WTC11 (cell line): Measurements from ENCODE around the gene KRT34. TPM values are rescaled to one million over a fixed set of nuclear protein-coding genes. Genes with fewer than 3 reads are reported as not detected.

Experiments
- ATAC-seq: fragments of 200-7000 bp; cut with Tn5 transposase; 2 replicates; pipeline ENCODE4 v1.10.0; 2021; ENCODE audit warnings: mild to moderate bottlenecking, moderate library complexity
- CTCF ChIA-PET: fragments of 300-600 bp; sonication (Branson Sonifier 250); formaldehyde crosslinking; loops from one replicate; lab custom pipeline; 2021; ENCODE audit warnings: antibody characterized with exemption; lab: Charles Lee
- POLR2A ChIA-PET: fragments of 350-600 bp; sonication (Branson Sonifier 250); formaldehyde crosslinking; loops from one replicate; lab custom pipeline; 2021; ENCODE audit warnings: antibody characterized with exemption; lab: Charles Lee
- DNase-seq: peaks from one replicate; pipeline ENCODE4 v3.0.0; 2021; ENCODE audit warnings: low spot score
- H3K27ac Mint-ChIP-seq: 2 replicates; pipeline ENCODE4 v1.8.0; 2021; ENCODE audit warnings: mixed read lengths
- H3K27me3 Mint-ChIP-seq: 2 replicates; pipeline ENCODE4 v1.8.0; 2021; ENCODE audit warnings: low read depth, mild to moderate bottlenecking, moderate library complexity, mixed read lengths
- H3K36me3 Mint-ChIP-seq: 2 replicates; pipeline ENCODE4 v1.8.0; 2021; ENCODE audit warnings: mixed read lengths
- H3K4me1 Mint-ChIP-seq: 2 replicates; pipeline ENCODE4 v1.8.0; 2022; ENCODE audit warnings: mixed read lengths
- H3K4me3 Mint-ChIP-seq: 2 replicates; pipeline ENCODE4 v1.8.0; 2021; ENCODE audit warnings: mild to moderate bottlenecking, moderate library complexity, mixed read lengths
- H3K9me3 Mint-ChIP-seq: 2 replicates; pipeline ENCODE4 v1.8.0; 2021; ENCODE audit warnings: mixed read lengths
- ATF6 ChIP-seq: sonication (generic); formaldehyde crosslinking; IDR thresholded peaks from 2 replicates; pipeline ENCODE4 v1.8.1; 2023; ENCODE audit warnings: mild to moderate bottlenecking, missing genetic modification reagents
- FOXK1 ChIP-seq: sonication (generic); formaldehyde crosslinking; IDR thresholded peaks from 2 replicates; pipeline ENCODE4 v1.8.0; 2022; ENCODE audit warnings: mild to moderate bottlenecking, moderate library complexity, missing genetic modification reagents
- GTF2I ChIP-seq: fragments of 250-450 bp; sonication (Bioruptor Pico); conservative IDR thresholded peaks from 2 replicates; pipeline ENCODE4 v1.4.0; 2021; ENCODE audit warnings: mild to moderate bottlenecking
- HMGA2 ChIP-seq: fragments of 250-450 bp; sonication (Bioruptor Pico); IDR thresholded peaks from 2 replicates; pipeline ENCODE4 v1.4.0; 2021; ENCODE audit warnings: mild to moderate bottlenecking, moderate library complexity
- IRF2 ChIP-seq: sonication (generic); formaldehyde crosslinking; IDR thresholded peaks from 2 replicates; pipeline ENCODE4 v1.8.0; 2022; ENCODE audit warnings: low read depth, missing genetic modification reagents, borderline replicate concordance
- JUN ChIP-seq: sonication (generic); formaldehyde crosslinking; IDR thresholded peaks from 2 replicates; pipeline ENCODE4 v1.8.0; 2023; ENCODE audit warnings: mild to moderate bottlenecking, missing genetic modification reagents
- MLX ChIP-seq: sonication (generic); formaldehyde crosslinking; IDR thresholded peaks from 2 replicates; pipeline ENCODE4 v1.8.1; 2023; ENCODE audit warnings: mild to moderate bottlenecking, missing genetic modification reagents, moderate library complexity
- MYBL2 ChIP-seq: sonication (generic); formaldehyde crosslinking; IDR thresholded peaks from 2 replicates; pipeline ENCODE4 v1.8.1; 2023; ENCODE audit warnings: mild to moderate bottlenecking, moderate library complexity, missing genetic modification reagents
- PRRX2 ChIP-seq: fragments of 250-450 bp; sonication (Bioruptor Pico); IDR thresholded peaks from 2 replicates; pipeline ENCODE4 v1.8.0; 2021; ENCODE audit warnings: mild to moderate bottlenecking
- TEAD1 ChIP-seq: sonication (generic); formaldehyde crosslinking; IDR thresholded peaks from 2 replicates; pipeline ENCODE4 v1.8.0; 2022; ENCODE audit warnings: mild to moderate bottlenecking, missing genetic modification reagents
- TEAD4 ChIP-seq: sonication (generic); formaldehyde crosslinking; IDR thresholded peaks from 2 replicates; pipeline ENCODE4 v1.8.0; 2022; ENCODE audit warnings: mild to moderate bottlenecking, missing genetic modification reagents
- ZNF219 ChIP-seq: sonication (generic); formaldehyde crosslinking; IDR thresholded peaks from 2 replicates; pipeline ENCODE4 v1.8.0; 2023; ENCODE audit warnings: missing genetic modification reagents, mild to moderate bottlenecking, borderline replicate concordance
- ZNF263 ChIP-seq: sonication (generic); formaldehyde crosslinking; IDR thresholded peaks from 2 replicates; pipeline ENCODE4 v1.8.1; 2022; ENCODE audit warnings: low read depth, mild to moderate bottlenecking, moderate library complexity, missing genetic modification reagents
- ZNF671 ChIP-seq: fragments of 250-450 bp; sonication (Bioruptor Pico); IDR thresholded peaks from 2 replicates; pipeline ENCODE4 v1.8.0; 2021; ENCODE audit warnings: mild to moderate bottlenecking
- total RNA-seq: library from RNA; stranded (reverse); gene quantifications from 3 replicates; pipeline ENCODE4 v1.2.3, GENCODE V29; 2021
- TF ChIP-seq, protein P1 (sequence below): sonication (generic); formaldehyde crosslinking; IDR thresholded peaks from 2 replicates; pipeline ENCODE4 v1.8.1; 2023; ENCODE audit warnings: mild to moderate bottlenecking, moderate library complexity, missing genetic modification reagents
- TF ChIP-seq, protein P2 (sequence below): sonication (generic); formaldehyde crosslinking; IDR thresholded peaks from 2 replicates; pipeline ENCODE4 v1.8.1; 2022; ENCODE audit warnings: low read depth, missing genetic modification reagents, borderline replicate concordance
- TF ChIP-seq, protein P3 (sequence below): sonication (generic); formaldehyde crosslinking; IDR thresholded peaks from 2 replicates; pipeline ENCODE4 v1.8.0; 2023; ENCODE audit warnings: missing genetic modification reagents, mild to moderate bottlenecking, borderline replicate concordance
- TF ChIP-seq, protein P4 (sequence below): fragments of 250-450 bp; sonication (Bioruptor Pico); IDR thresholded peaks from 2 replicates; pipeline ENCODE4 v1.9.0; 2021; ENCODE audit warnings: mild to moderate bottlenecking, borderline replicate concordance

Gene KRT34
- total RNA-seq, 1 experiment from 2014 or later = not detected

DNA sequence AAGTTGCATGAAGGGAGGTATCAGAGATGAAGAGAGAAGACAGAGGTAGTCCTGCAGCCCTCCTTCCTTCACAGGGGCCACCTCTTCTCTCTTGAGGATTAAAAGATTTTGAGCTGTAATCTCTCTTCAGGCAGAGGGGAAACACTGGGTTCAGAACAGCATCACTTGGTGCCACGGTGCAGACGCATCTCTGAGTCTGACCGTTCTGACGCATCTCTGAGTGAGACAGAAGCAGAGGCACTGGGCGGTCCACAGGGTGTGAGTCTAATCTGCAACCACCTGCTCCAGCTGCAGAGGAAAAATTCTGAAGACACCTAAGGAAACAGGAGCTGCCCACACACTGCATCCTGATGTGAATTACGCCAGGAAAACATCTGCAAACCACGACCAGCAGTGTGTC is 47.6 kb upstream of the KRT34 start (continued):
- no peak for TF ChIP-seq ATF6 (CRISPR knock-in tag)
- TF ChIP-seq, protein P1, sequence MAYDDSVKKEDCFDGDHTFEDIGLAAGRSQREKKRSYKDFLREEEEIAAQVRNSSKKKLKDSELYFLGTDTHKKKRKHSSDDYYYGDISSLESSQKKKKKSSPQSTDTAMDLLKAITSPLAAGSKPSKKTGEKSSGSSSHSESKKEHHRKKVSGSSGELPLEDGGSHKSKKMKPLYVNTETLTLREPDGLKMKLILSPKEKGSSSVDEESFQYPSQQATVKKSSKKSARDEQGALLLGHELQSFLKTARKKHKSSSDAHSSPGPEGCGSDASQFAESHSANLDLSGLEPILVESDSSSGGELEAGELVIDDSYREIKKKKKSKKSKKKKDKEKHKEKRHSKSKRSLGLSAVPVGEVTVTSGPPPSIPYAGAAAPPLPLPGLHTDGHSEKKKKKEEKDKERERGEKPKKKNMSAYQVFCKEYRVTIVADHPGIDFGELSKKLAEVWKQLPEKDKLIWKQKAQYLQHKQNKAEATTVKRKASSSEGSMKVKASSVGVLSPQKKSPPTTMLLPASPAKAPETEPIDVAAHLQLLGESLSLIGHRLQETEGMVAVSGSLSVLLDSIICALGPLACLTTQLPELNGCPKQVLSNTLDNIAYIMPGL = no peak
- no peak for TF ChIP-seq HMGA2 (CRISPR knock-in tag)
- TF ChIP-seq, protein P2, sequence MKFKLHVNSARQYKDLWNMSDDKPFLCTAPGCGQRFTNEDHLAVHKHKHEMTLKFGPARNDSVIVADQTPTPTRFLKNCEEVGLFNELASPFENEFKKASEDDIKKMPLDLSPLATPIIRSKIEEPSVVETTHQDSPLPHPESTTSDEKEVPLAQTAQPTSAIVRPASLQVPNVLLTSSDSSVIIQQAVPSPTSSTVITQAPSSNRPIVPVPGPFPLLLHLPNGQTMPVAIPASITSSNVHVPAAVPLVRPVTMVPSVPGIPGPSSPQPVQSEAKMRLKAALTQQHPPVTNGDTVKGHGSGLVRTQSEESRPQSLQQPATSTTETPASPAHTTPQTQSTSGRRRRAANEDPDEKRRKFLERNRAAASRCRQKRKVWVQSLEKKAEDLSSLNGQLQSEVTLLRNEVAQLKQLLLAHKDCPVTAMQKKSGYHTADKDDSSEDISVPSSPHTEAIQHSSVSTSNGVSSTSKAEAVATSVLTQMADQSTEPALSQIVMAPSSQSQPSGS = no peak
- no peak for TF ChIP-seq ZNF263 (CRISPR knock-in tag)

GRCh38 chr17:41428591-41429291 is 46.6 kb upstream of the KRT34 start:
- Mint-ChIP-seq H3K27ac (no peak overlapping the region), H3K4me1 (peaks cover 7% of the 10 kb centered on the region), H3K36me3 (no peaks in the 10 kb centered on the region), H3K9me3 (no peaks in the 10 kb centered on the region), H3K4me3 (no peak overlapping the region), H3K27me3 (no peaks in the 10 kb centered on the region; the same call in 1 of the 2 replicates)
- TF ChIP-seq MYBL2 = no peak
- no peak for TF ChIP-seq MLX (CRISPR knock-in tag)
- TF ChIP-seq TEAD1 (CRISPR knock-in tag) = no peak
- no peak for TF ChIP-seq FOXK1 (CRISPR knock-in tag)
- no peak for TF ChIP-seq PRRX2 (CRISPR knock-in tag)
- TF ChIP-seq, protein P3, sequence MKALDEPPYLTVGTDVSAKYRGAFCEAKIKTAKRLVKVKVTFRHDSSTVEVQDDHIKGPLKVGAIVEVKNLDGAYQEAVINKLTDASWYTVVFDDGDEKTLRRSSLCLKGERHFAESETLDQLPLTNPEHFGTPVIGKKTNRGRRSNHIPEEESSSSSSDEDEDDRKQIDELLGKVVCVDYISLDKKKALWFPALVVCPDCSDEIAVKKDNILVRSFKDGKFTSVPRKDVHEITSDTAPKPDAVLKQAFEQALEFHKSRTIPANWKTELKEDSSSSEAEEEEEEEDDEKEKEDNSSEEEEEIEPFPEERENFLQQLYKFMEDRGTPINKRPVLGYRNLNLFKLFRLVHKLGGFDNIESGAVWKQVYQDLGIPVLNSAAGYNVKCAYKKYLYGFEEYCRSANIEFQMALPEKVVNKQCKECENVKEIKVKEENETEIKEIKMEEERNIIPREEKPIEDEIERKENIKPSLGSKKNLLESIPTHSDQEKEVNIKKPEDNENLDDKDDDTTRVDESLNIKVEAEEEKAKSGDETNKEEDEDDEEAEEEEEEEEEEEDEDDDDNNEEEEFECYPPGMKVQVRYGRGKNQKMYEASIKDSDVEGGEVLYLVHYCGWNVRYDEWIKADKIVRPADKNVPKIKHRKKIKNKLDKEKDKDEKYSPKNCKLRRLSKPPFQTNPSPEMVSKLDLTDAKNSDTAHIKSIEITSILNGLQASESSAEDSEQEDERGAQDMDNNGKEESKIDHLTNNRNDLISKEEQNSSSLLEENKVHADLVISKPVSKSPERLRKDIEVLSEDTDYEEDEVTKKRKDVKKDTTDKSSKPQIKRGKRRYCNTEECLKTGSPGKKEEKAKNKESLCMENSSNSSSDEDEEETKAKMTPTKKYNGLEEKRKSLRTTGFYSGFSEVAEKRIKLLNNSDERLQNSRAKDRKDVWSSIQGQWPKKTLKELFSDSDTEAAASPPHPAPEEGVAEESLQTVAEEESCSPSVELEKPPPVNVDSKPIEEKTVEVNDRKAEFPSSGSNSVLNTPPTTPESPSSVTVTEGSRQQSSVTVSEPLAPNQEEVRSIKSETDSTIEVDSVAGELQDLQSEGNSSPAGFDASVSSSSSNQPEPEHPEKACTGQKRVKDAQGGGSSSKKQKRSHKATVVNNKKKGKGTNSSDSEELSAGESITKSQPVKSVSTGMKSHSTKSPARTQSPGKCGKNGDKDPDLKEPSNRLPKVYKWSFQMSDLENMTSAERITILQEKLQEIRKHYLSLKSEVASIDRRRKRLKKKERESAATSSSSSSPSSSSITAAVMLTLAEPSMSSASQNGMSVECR (CRISPR knock-in tag) = no peak
- no peak for TF ChIP-seq ZNF671 (CRISPR knock-in tag)
- CTCF ChIA-PET = interaction anchor here (0.6 to 2.5 kb wide), 3 partner anchors 11 to 953 kb away, joined by 3 to 16 read pairs (median 4); no protein-coding TSS in a partner anchor
- no peak for ATAC-seq
- POLR2A ChIA-PET = no interaction called here
- no peak for DNase-seq

- ChIA-PET POLR2A (no interaction called here), CTCF (no interaction called here)
- Mint-ChIP-seq H3K4me1 (peaks cover 7% of the 10 kb centered on the region), H3K27ac (no peak within 1 kb of the TSS), H3K36me3 (no peaks in the 10 kb centered on the region), H3K27me3 (no peaks in the 10 kb centered on the region; the same call in 1 of the 2 replicates), H3K9me3 (no peaks in the 10 kb centered on the region), H3K4me3 (no peak within 1 kb of the TSS)
- ATAC-seq (no peak), DNase-seq (no peak)
- TF ChIP-seq GTF2I (CRISPR knock-in tag) (no peak), ZNF219 (CRISPR knock-in tag) (no peak), ZNF263 (CRISPR knock-in tag) (no peak), IRF2 (CRISPR knock-in tag) (no peak), HMGA2 (CRISPR knock-in tag) (no peak), TEAD4 (CRISPR knock-in tag) (no peak), JUN (CRISPR knock-in tag) (no peak)
- TF ChIP-seq, protein P4, sequence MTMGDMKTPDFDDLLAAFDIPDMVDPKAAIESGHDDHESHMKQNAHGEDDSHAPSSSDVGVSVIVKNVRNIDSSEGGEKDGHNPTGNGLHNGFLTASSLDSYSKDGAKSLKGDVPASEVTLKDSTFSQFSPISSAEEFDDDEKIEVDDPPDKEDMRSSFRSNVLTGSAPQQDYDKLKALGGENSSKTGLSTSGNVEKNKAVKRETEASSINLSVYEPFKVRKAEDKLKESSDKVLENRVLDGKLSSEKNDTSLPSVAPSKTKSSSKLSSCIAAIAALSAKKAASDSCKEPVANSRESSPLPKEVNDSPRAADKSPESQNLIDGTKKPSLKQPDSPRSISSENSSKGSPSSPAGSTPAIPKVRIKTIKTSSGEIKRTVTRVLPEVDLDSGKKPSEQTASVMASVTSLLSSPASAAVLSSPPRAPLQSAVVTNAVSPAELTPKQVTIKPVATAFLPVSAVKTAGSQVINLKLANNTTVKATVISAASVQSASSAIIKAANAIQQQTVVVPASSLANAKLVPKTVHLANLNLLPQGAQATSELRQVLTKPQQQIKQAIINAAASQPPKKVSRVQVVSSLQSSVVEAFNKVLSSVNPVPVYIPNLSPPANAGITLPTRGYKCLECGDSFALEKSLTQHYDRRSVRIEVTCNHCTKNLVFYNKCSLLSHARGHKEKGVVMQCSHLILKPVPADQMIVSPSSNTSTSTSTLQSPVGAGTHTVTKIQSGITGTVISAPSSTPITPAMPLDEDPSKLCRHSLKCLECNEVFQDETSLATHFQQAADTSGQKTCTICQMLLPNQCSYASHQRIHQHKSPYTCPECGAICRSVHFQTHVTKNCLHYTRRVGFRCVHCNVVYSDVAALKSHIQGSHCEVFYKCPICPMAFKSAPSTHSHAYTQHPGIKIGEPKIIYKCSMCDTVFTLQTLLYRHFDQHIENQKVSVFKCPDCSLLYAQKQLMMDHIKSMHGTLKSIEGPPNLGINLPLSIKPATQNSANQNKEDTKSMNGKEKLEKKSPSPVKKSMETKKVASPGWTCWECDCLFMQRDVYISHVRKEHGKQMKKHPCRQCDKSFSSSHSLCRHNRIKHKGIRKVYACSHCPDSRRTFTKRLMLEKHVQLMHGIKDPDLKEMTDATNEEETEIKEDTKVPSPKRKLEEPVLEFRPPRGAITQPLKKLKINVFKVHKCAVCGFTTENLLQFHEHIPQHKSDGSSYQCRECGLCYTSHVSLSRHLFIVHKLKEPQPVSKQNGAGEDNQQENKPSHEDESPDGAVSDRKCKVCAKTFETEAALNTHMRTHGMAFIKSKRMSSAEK (CRISPR knock-in tag) = no peak
These were observed 42.1 kb upstream of the KRT34 start, which contains the start of gene KRT37 for GRCh38 chr17:41424111-41424635. Gene KRT37, minus strand, starts transcription at chr17:41424585. Its CDS starts 62 bp downstream, at chr17:41424523.
